ENCODE measurements around the gene ATP1A1. TPM values are rescaled to one million over a fixed set of nuclear protein-coding genes. Genes with fewer than 3 reads are reported as not detected.

ATP1A1 gene
- total RNA-seq, 1 donor from 2014 or later: 518 TPM

GRCh38 chr1:116411784-116412479 lies 38.9 kb downstream of the ATP1A1 start:
- no peak overlapping the region for H3K27ac ChIP-seq
- intact Hi-C loops (cut with DNase I): no loop called here
- no peaks in the 10 kb centered on the region for H3K9me3 ChIP-seq
- DNase-seq (no peak), ATAC-seq (peak in 1 of 2 donors; percentile 3)
- H3K4me1 ChIP-seq: peaks cover 9% of the 10 kb centered on the region
- H3K36me3 ChIP-seq: peaks cover 14% of the 10 kb centered on the region
- no peaks in the 10 kb centered on the region for H3K27me3 ChIP-seq (ENCODE audit: low read depth)
- TF ChIP-seq, protein P1, sequence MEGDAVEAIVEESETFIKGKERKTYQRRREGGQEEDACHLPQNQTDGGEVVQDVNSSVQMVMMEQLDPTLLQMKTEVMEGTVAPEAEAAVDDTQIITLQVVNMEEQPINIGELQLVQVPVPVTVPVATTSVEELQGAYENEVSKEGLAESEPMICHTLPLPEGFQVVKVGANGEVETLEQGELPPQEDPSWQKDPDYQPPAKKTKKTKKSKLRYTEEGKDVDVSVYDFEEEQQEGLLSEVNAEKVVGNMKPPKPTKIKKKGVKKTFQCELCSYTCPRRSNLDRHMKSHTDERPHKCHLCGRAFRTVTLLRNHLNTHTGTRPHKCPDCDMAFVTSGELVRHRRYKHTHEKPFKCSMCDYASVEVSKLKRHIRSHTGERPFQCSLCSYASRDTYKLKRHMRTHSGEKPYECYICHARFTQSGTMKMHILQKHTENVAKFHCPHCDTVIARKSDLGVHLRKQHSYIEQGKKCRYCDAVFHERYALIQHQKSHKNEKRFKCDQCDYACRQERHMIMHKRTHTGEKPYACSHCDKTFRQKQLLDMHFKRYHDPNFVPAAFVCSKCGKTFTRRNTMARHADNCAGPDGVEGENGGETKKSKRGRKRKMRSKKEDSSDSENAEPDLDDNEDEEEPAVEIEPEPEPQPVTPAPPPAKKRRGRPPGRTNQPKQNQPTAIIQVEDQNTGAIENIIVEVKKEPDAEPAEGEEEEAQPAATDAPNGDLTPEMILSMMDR (IDR thresholded peaks at IDR 0.05): no peak
- no peak overlapping the region for H3K4me3 ChIP-seq

GRCh38 chr1:116412480-116412798 lies 39.4 kb downstream of the ATP1A1 start:
- Histone ChIP-seq H3K27ac (no peak overlapping the region), H3K9me3 (no peaks in the 10 kb centered on the region), H3K27me3 (ENCODE audit: low read depth) (no peaks in the 10 kb centered on the region), H3K4me1 (peaks cover 14% of the 10 kb centered on the region), H3K4me3 (no peak overlapping the region), H3K36me3 (peaks cover 10% of the 10 kb centered on the region)
- no peak for DNase-seq
- TF ChIP-seq, protein P1 (IDR thresholded peaks at IDR 0.05): no peak
- intact Hi-C loops (cut with DNase I): no loop called here
- ATAC-seq: no peak

DNA sequence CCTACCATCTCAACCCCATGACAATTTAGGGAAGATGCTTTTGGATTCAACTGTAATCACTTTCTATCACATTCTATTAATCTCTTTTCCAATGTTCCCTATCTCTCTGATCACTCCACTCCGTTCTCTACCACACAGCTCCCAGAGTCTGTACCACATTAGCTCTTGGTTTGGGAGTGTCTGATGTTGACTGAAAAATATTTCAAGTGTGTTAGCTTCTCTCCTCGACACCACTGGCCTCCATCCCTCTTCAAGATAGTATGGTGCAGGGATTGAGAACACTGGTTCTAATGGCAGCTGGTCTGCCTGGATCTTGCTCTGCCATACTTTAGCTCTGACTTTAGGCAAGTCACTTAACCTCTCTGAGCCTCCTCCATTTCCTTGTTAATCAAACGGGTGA lies 39.9 kb downstream of the ATP1A1 start:
- TF ChIP-seq, protein P1 (IDR thresholded peaks at IDR 0.05): no peak
- H3K27ac ChIP-seq: no peak overlapping the region
- H3K9me3 ChIP-seq: no peaks in the 10 kb centered on the region
- no peak overlapping the region for H3K4me3 ChIP-seq
- peaks cover 10% of the 10 kb centered on the region for H3K36me3 ChIP-seq
- H3K27me3 ChIP-seq (ENCODE audit: low read depth): no peaks in the 10 kb centered on the region
- DNase-seq (no peak), ATAC-seq (peak; percentile 18 to 28)
- intact Hi-C loops (cut with DNase I): no loop called here
- peaks cover 18% of the 10 kb centered on the region for H3K4me1 ChIP-seq

GRCh38 chr1:116413414-116413813 lies 40.4 kb downstream of the ATP1A1 start:
- ATAC-seq (no peak), DNase-seq (no peak)
- H3K9me3 ChIP-seq: no peaks in the 10 kb centered on the region
- H3K4me3 ChIP-seq: no peak overlapping the region
- H3K36me3 ChIP-seq: peaks cover 10% of the 10 kb centered on the region
- no peaks in the 10 kb centered on the region for H3K27me3 ChIP-seq (ENCODE audit: low read depth)
- TF ChIP-seq, protein P1 (IDR thresholded peaks at IDR 0.05): no peak
- H3K27ac ChIP-seq: no peak overlapping the region
- intact Hi-C loops (cut with DNase I): no loop called here
- peaks cover 21% of the 10 kb centered on the region for H3K4me1 ChIP-seq

- no peaks in the 10 kb centered on the region for H3K9me3 ChIP-seq
- TF ChIP-seq, protein P1 (IDR thresholded peaks at IDR 0.05): no peak
- no peak overlapping the region for H3K27ac ChIP-seq
- H3K27me3 ChIP-seq (ENCODE audit: low read depth): no peaks in the 10 kb centered on the region
- ATAC-seq: no peak
- H3K36me3 ChIP-seq: peaks cover 4% of the 10 kb centered on the region
- H3K4me3 ChIP-seq: no peak overlapping the region
- no peak for DNase-seq
- peaks cover 24% of the 10 kb centered on the region for H3K4me1 ChIP-seq
- intact Hi-C loops (cut with DNase I): no loop called here
Observed at GRCh38 chr1:116414364-116414763, 41.3 kb downstream of the ATP1A1 start.

Data from lower lobe of right lung (tissue), 2 donors.